IPS DF 6.9 (cell line): ENCODE data around the gene PSMD9.
"Not testable (repeated sequence)": the region's sequence is repeated elsewhere in the genome, so short reads cannot be mapped to it uniquely, and the experiment has no call there.

Experiments
- DNase-seq: peaks from one replicate; pipeline ENCODE4 v3.0.0-alpha.2; 2013; ENCODE audit warnings: low read depth, low spot score
- H3K27ac ChIP-seq: one replicate; pipeline ENCODE4 v1.5.1; 2013; ENCODE audit warnings: low read length, control low read depth
- H3K27me3 ChIP-seq: 2 replicates; pipeline ENCODE4 v1.6.1; 2013; ENCODE audit warnings: mild to moderate bottlenecking, low read length; ENCODE audit not compliant: control insufficient read depth, insufficient read depth
- H3K36me3 ChIP-seq: 2 replicates; pipeline ENCODE4 v1.6.1; 2013; ENCODE audit warnings: low read length; ENCODE audit not compliant: control insufficient read depth, insufficient read depth
- H3K4me1 ChIP-seq: 2 replicates; pipeline ENCODE4 v1.6.1; 2013; ENCODE audit warnings: low read length; ENCODE audit not compliant: control insufficient read depth, insufficient read depth
- H3K4me3 ChIP-seq: 2 replicates; pipeline ENCODE4 v1.5.1; 2013; ENCODE audit warnings: mild to moderate bottlenecking, low read length
- H3K9me3 ChIP-seq: 2 replicates; pipeline ENCODE4 v1.6.1; 2013; ENCODE audit warnings: low read length, inconsistent platforms; ENCODE audit not compliant: control insufficient read depth, insufficient read depth
- WGBS: extraction: QIAGEN DNeasy Blood & Tissue Kit; methylation state at CpG from one replicate; pipeline ENCODE4 v1.1.7; 2013; ENCODE audit warnings: mixed read lengths, missing lambda C conversion rate; ENCODE audit not compliant: insufficient read length, insufficient coverage; 5-methylcytosine and 5-hydroxymethylcytosine counted together

PSMD9 gene

GRCh38 chr12:121921066-121921465, 32.5 kb downstream of the PSMD9 start:
- WGBS = no CpG with 5 or more reads among the region's 2 CpGs
- Histone ChIP-seq H3K4me1 (peaks cover 6% of the 10 kb centered on the region; the same call in 1 of the 2 replicates), H3K9me3 (no peaks in the 10 kb centered on the region), H3K27me3 (no peaks in the 10 kb centered on the region; the same call in 1 of the 2 replicates), H3K27ac (no peak overlapping the region), H3K36me3 (no peaks in the 10 kb centered on the region; the same call in 1 of the 2 replicates), H3K4me3 (no peak overlapping the region)
- DNase-seq = no peak

- H3K9me3 ChIP-seq = no peaks in the 10 kb centered on the region
- DNase-seq = no peak
- no peaks in the 10 kb centered on the region for H3K36me3 ChIP-seq
- no peak overlapping the region for H3K27ac ChIP-seq
- H3K4me1 ChIP-seq = peaks cover 5% of the 10 kb centered on the region
- H3K4me3 ChIP-seq = no peak overlapping the region
- WGBS = no CpG with 5 or more reads among the region's 7 CpGs
- no peaks in the 10 kb centered on the region; the same call in 1 of the 2 replicates for H3K27me3 ChIP-seq
Observed at GRCh38 chr12:121925358-121925695, 36.7 kb downstream of the PSMD9 start.

GRCh38 chr12:121926874-121927706, 38.5 kb downstream of the PSMD9 start:
- no peaks in the 10 kb centered on the region for H3K36me3 ChIP-seq
- no CpG with 5 or more reads among the region's 7 CpGs for WGBS
- no peak for DNase-seq
- H3K4me1 ChIP-seq = peaks cover 5% of the 10 kb centered on the region
- H3K9me3 ChIP-seq = no peaks in the 10 kb centered on the region
- no peak overlapping the region for H3K27ac ChIP-seq
- no peaks in the 10 kb centered on the region; the same call in 1 of the 2 replicates for H3K27me3 ChIP-seq
- no peak overlapping the region for H3K4me3 ChIP-seq

GRCh38 chr12:121927813-121928212, 39.2 kb downstream of the PSMD9 start:
- no CpG with 5 or more reads among the region's 5 CpGs for WGBS
- no peak overlapping the region for H3K4me3 ChIP-seq
- H3K27ac ChIP-seq = no peak overlapping the region
- no peak for DNase-seq
- no peaks in the 10 kb centered on the region for H3K36me3 ChIP-seq
- no peaks in the 10 kb centered on the region for H3K9me3 ChIP-seq
- H3K27me3 ChIP-seq = no peaks in the 10 kb centered on the region; the same call in 1 of the 2 replicates
- peaks cover 5% of the 10 kb centered on the region for H3K4me1 ChIP-seq

GRCh38 chr12:121929545-121929944, 41.0 kb downstream of the PSMD9 start:
- H3K36me3 ChIP-seq, H3K4me1 ChIP-seq, H3K4me3 ChIP-seq, DNase-seq, H3K9me3 ChIP-seq, H3K27me3 ChIP-seq, H3K27ac ChIP-seq: not testable (repeated sequence)
- no CpG with 5 or more reads among the region's 7 CpGs for WGBS

GRCh38 chr12:121930862-121931261, 42.3 kb downstream of the PSMD9 start:
- DNase-seq = no peak
- Histone ChIP-seq H3K27me3 (no peaks in the 10 kb centered on the region), H3K4me3 (no peak overlapping the region), H3K9me3 (no peaks in the 10 kb centered on the region), H3K4me1 (peaks cover 5% of the 10 kb centered on the region), H3K27ac (no peak overlapping the region), H3K36me3 (no peaks in the 10 kb centered on the region)
- no CpG with 5 or more reads among the region's 4 CpGs for WGBS

GRCh38 chr12:121932176-121932536, 43.6 kb downstream of the PSMD9 start:
- H3K27me3 ChIP-seq = no peaks in the 10 kb centered on the region
- H3K36me3 ChIP-seq = no peaks in the 10 kb centered on the region
- H3K27ac ChIP-seq = no peak overlapping the region
- no peak for DNase-seq
- WGBS = no CpG with 5 or more reads among the region's 3 CpGs
- H3K4me1 ChIP-seq = peaks cover 5% of the 10 kb centered on the region
- no peaks in the 10 kb centered on the region for H3K9me3 ChIP-seq
- no peak overlapping the region for H3K4me3 ChIP-seq

GRCh38 chr12:121932914-121933521, 44.4 kb downstream of the PSMD9 start:
- Histone ChIP-seq H3K4me1 (peaks cover 3% of the 10 kb centered on the region; the same call in 1 of the 2 replicates), H3K27ac (no peak overlapping the region)

GRCh38 chr12:121933522-121934308, 45.1 kb downstream of the PSMD9 start:
- no peak for DNase-seq
- H3K9me3 ChIP-seq = no peaks in the 10 kb centered on the region
- H3K4me1 ChIP-seq = peaks cover 3% of the 10 kb centered on the region; the same call in 1 of the 2 replicates
- H3K36me3 ChIP-seq = no peaks in the 10 kb centered on the region
- no peak overlapping the region for H3K4me3 ChIP-seq
- H3K27ac ChIP-seq = no peak overlapping the region
- WGBS = no CpG with 5 or more reads among the region's 17 CpGs
- H3K27me3 ChIP-seq = no peaks in the 10 kb centered on the region

More at GRCh38 chr12:121932914-121933521, 44.4 kb downstream of the PSMD9 start:
- no peaks in the 10 kb centered on the region for H3K36me3 ChIP-seq
- no CpG with 5 or more reads among the region's 4 CpGs for WGBS
- H3K9me3 ChIP-seq = no peaks in the 10 kb centered on the region
- no peak for DNase-seq
- H3K4me3 ChIP-seq = no peak overlapping the region
- H3K27me3 ChIP-seq = no peaks in the 10 kb centered on the region

GRCh38 chr12:121934309-121934664, 45.7 kb downstream of the PSMD9 start:
- Histone ChIP-seq H3K4me1 (peaks cover 3% of the 10 kb centered on the region; the same call in 1 of the 2 replicates), H3K27me3 (no peaks in the 10 kb centered on the region), H3K36me3 (no peaks in the 10 kb centered on the region), H3K4me3 (no peak overlapping the region), H3K27ac (no peak overlapping the region), H3K9me3 (no peaks in the 10 kb centered on the region)
- WGBS = no CpG with 5 or more reads among the region's 2 CpGs
- no peak for DNase-seq
